Amygdala (tissue), 56 donors: ENCODE data around the gene SCN3A.

ENCODE experiments used
- DNase-seq, 56 donors: peaks; one replicate each; lab custom pipeline; 2025; lab: John Stamatoyannopoulos, UW

Gene SCN3A

GRCh38 chr2:165192729-165193128 lies 11.1 kb downstream of the SCN3A start:
- DNase-seq, result no peak

- DNase-seq, result no peak
Measured at GRCh38 chr2:165191096-165191728, 12.6 kb downstream of the SCN3A start.

- no peak for DNase-seq
Measured at GRCh38 chr2:165185633-165186032, 18.2 kb downstream of the SCN3A start.

GRCh38 chr2:165182029-165182428 lies 21.8 kb downstream of the SCN3A start:
- DNase-seq, result no peak

- DNase-seq, result no peak
Measured at GRCh38 chr2:165176780-165177179, 27.1 kb downstream of the SCN3A start.

GRCh38 chr2:165173215-165173614 lies 30.6 kb downstream of the SCN3A start:
- no peak for DNase-seq

GRCh38 chr2:165164201-165164600 lies 39.6 kb downstream of the SCN3A start:
- DNase-seq, result no peak

- no peak for DNase-seq
Measured at GRCh38 chr2:165163761-165164160, 40.1 kb downstream of the SCN3A start.

- no peak for DNase-seq
Measured at GRCh38 chr2:165162466-165162865, 41.4 kb downstream of the SCN3A start.

- no peak for DNase-seq
Measured at GRCh38 chr2:165161510-165161909, 42.3 kb downstream of the SCN3A start.

- DNase-seq, result no peak
Measured at GRCh38 chr2:165157160-165157559, 46.7 kb downstream of the SCN3A start.

GRCh38 chr2:165155152-165155551 lies 48.7 kb downstream of the SCN3A start:
- DNase-seq, result no peak

- no peak for DNase-seq
Measured at GRCh38 chr2:165149439-165149838, 54.4 kb downstream of the SCN3A start.

GRCh38 chr2:165147186-165148045 lies 56.4 kb downstream of the SCN3A start:
- no peak for DNase-seq

- no peak for DNase-seq
Measured at GRCh38 chr2:165144315-165144714, 59.5 kb downstream of the SCN3A start.

- no peak for DNase-seq
Measured at GRCh38 chr2:165141601-165142354, 62.1 kb downstream of the SCN3A start.

- DNase-seq, result no peak
Measured at GRCh38 chr2:165126244-165126643, 77.6 kb downstream of the SCN3A start.

- no peak for DNase-seq
Measured at GRCh38 chr2:165122521-165122920, 81.3 kb downstream of the SCN3A start.

- DNase-seq, result no peak
Measured at GRCh38 chr2:165120740-165121467, 82.9 kb downstream of the SCN3A start.

- no peak for DNase-seq
Measured at GRCh38 chr2:165115258-165115657, 88.6 kb downstream of the SCN3A start.
